ENCODE data around the gene NTMT1. TPM values are rescaled to one million over a fixed set of nuclear protein-coding genes. Genes with fewer than 3 reads are reported as not detected.

Gene NTMT1
- total RNA-seq, 2 donors from 2014 or later, result 39.6 to 49.1 TPM

- DNase-seq, result no peak
- Histone ChIP-seq H3K4me1 (ENCODE audit: control insufficient read depth, insufficient read depth, low read length) (no peaks in the 10 kb centered on the region), H3K9ac (ENCODE audit: extremely low read depth, low read length, poor library complexity, severe bottlenecking) (no peak overlapping the region), H3K36me3 (ENCODE audit: control insufficient read depth, insufficient read depth, low read length) (no peaks in the 10 kb centered on the region), H3K27ac (ENCODE audit: low read depth, low read length) (no peak overlapping the region), H3K27me3 (ENCODE audit: control insufficient read depth, insufficient read depth, low read length, poor library complexity, severe bottlenecking) (no peaks in the 10 kb centered on the region), H3K4me3 (ENCODE audit: low read length) (no peak overlapping the region), H3K9me3 (ENCODE audit: control insufficient read depth, low read length) (no peaks in the 10 kb centered on the region)
- WGBS, 2 experiments (ENCODE audit: insufficient coverage in 1 of 2, insufficient read length in 1 of 2), result 84 to 91% methylated on average over 8 to 12 of the region's 12 CpGs
- H3K4me3 Mint-ChIP-seq, result no peak overlapping the region
- H3K36me3 Mint-ChIP-seq (ENCODE audit: low read depth), result no peaks in the 10 kb centered on the region
- peaks cover 4% of the 10 kb centered on the region for H3K4me1 Mint-ChIP-seq
- no peak for TF ChIP-seq CTCF (conservative IDR thresholded peaks at IDR 0.05)
- no peaks in the 10 kb centered on the region for H3K9me3 Mint-ChIP-seq
- H3K27ac Mint-ChIP-seq, result no peak overlapping the region
- peaks cover 2% of the 10 kb centered on the region for H3K27me3 Mint-ChIP-seq (ENCODE audit: insufficient read depth)
Observed at GRCh38 chr9:129646252-129646651, 20.3 kb downstream of the NTMT1 start.

- Mint-ChIP-seq H3K27ac (no peak overlapping the region), H3K4me1 (peaks cover 3% of the 10 kb centered on the region), H3K36me3 (ENCODE audit: low read depth) (no peaks in the 10 kb centered on the region), H3K27me3 (ENCODE audit: insufficient read depth) (peaks cover 4% of the 10 kb centered on the region), H3K4me3 (no peak overlapping the region), H3K9me3 (no peaks in the 10 kb centered on the region)
- Histone ChIP-seq H3K4me3 (ENCODE audit: low read length) (no peak overlapping the region), H3K9ac (ENCODE audit: extremely low read depth, low read length, poor library complexity, severe bottlenecking) (no peak overlapping the region), H3K27ac (ENCODE audit: low read depth, low read length) (no peak overlapping the region), H3K36me3 (ENCODE audit: control insufficient read depth, insufficient read depth, low read length) (no peaks in the 10 kb centered on the region), H3K27me3 (ENCODE audit: control insufficient read depth, insufficient read depth, low read length, poor library complexity, severe bottlenecking) (no peaks in the 10 kb centered on the region), H3K9me3 (ENCODE audit: control insufficient read depth, low read length) (no peaks in the 10 kb centered on the region), H3K4me1 (ENCODE audit: control insufficient read depth, insufficient read depth, low read length) (no peaks in the 10 kb centered on the region)
- DNase-seq, result no peak
- no peak for TF ChIP-seq CTCF (conservative IDR thresholded peaks at IDR 0.05)
- WGBS, 2 experiments (ENCODE audit: insufficient coverage in 1 of 2, insufficient read length in 1 of 2), result 89 to 100% methylated on average over 2 to 7 of the region's 7 CpGs
Observed at GRCh38 chr9:129646654-129647053, 20.7 kb downstream of the NTMT1 start.

GRCh38 chr9:129647635-129648034 lies 21.7 kb downstream of the NTMT1 start:
- TF ChIP-seq CTCF (conservative IDR thresholded peaks at IDR 0.05), result no peak
- Mint-ChIP-seq H3K36me3 (ENCODE audit: low read depth) (no peaks in the 10 kb centered on the region), H3K4me3 (no peak overlapping the region), H3K27ac (no peak overlapping the region), H3K9me3 (no peaks in the 10 kb centered on the region), H3K4me1 (no peaks in the 10 kb centered on the region), H3K27me3 (ENCODE audit: insufficient read depth) (peaks cover 4% of the 10 kb centered on the region)
- Histone ChIP-seq H3K27ac (ENCODE audit: low read depth, low read length) (no peak overlapping the region), H3K36me3 (ENCODE audit: control insufficient read depth, insufficient read depth, low read length) (no peaks in the 10 kb centered on the region), H3K4me1 (ENCODE audit: control insufficient read depth, insufficient read depth, low read length) (no peaks in the 10 kb centered on the region), H3K27me3 (ENCODE audit: control insufficient read depth, insufficient read depth, low read length, poor library complexity, severe bottlenecking) (no peaks in the 10 kb centered on the region), H3K9me3 (ENCODE audit: control insufficient read depth, low read length) (no peaks in the 10 kb centered on the region), H3K9ac (ENCODE audit: extremely low read depth, low read length, poor library complexity, severe bottlenecking) (no peak overlapping the region), H3K4me3 (ENCODE audit: low read length) (no peak overlapping the region)
- no peak for DNase-seq
- WGBS, 2 experiments (ENCODE audit: insufficient coverage in 1 of 2, insufficient read length in 1 of 2), result 79 to 100% methylated on average over 4 to 10 of the region's 10 CpGs
